ENCODE data around the gene GID8.
A peak's percentile ranks its signal among the peaks of the same experiment; 100 is the strongest.

The GID8 gene

GRCh38 chr20:62945771-62946339 lies 7.9 kb downstream of the GID8 start:
- no peak for DNase-seq

DNA sequence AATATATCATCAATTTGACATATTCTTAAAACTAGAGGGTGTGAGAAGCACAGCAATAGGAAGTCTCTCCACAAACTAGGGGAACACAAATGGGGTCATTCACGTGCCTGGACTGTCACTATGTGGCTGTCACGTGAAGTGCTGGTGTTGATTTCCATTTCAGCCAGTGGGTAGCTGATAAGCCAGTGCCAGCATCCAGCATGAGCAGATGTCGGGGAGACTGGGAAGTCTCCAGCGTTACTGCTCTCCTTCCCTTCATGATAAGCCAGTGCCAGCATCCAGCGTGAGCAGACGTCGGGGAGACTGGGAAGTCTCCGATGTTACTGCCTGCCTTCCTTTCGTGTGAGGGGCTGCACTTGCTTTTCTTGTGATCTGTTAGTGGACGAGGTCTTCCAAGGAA lies 9.0 kb downstream of the GID8 start:
- no peak for DNase-seq

DNA sequence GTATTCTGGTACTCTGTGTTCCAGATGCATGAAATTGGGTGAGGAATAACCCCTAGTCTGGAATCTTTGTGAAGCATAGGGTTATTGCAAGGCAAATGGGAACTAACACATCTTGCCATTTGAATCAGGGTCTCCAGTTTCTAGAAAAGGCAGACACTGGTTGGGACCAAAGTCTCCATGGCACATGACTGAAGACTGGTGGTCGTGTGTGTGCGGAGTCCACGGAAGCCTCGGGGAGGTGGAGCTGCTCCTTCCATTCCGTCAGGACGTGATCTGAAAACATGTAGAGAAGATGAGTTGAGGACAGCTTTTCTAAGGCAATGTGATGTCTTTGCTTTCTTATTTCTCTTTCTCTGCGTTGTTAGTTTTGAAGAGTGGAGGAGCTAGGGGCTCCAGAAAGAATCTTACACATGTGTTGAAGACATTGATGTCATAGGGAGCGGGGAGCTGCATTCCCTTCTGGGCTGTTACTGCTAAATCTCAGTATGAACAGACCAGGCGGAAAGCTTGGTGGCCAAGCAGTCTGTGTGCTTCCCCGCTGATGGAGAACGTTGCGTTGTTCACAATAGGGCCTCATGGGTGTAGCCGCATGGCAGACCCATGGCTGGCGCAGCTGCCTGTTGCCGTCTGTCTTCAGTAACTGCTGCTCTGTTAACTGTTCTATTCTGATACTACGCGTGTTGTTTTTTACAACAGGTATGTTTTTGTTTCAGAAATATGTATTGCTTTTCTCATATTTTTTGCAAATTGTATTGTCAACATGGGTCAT lies 9.8 kb downstream of the GID8 start:
- DNase-seq = no peak

DNA sequence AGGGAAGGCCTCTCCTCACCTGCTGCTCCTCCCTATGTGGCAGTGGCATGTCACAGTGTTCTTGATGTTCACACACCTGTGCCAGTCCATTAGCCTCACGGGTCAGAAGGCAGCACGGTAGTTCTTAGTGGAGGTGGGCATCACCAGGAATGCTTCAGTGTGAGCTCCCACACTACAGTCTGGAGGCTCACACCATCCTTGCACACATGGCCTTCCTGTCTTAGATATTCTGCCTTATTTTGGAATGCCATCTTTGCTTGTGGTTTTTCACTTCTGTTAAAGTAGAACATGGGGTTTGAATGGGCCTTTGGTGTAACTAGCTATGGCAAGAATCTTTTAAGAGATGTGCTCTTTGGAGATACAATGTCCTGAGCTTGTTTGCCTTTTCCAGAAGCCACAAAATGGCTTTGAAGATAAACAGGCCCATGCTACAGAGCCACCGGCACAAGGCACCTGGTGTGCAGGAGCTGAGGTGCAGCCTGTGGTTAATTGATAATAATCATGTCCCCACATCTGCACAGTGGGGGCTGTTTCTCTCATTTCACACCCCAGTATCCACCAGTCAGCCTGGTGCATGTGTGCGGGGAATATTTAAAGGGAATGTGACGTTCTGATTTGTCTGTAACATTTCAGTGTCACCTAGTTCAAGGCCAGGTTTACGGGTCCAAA lies 11.3 kb downstream of the GID8 start:
- DNase-seq = no peak

- no peak for DNase-seq
Measured at GRCh38 chr20:62949962-62950361, 12.0 kb downstream of the GID8 start.

- DNase-seq = no peak
Measured at GRCh38 chr20:62950741-62951140, 12.8 kb downstream of the GID8 start.

- DNase-seq = no peak
Measured at GRCh38 chr20:62951143-62951895, 13.4 kb downstream of the GID8 start.

GRCh38 chr20:62951896-62952372 lies 14.0 kb downstream of the GID8 start:
- DNase-seq = no peak

DNA sequence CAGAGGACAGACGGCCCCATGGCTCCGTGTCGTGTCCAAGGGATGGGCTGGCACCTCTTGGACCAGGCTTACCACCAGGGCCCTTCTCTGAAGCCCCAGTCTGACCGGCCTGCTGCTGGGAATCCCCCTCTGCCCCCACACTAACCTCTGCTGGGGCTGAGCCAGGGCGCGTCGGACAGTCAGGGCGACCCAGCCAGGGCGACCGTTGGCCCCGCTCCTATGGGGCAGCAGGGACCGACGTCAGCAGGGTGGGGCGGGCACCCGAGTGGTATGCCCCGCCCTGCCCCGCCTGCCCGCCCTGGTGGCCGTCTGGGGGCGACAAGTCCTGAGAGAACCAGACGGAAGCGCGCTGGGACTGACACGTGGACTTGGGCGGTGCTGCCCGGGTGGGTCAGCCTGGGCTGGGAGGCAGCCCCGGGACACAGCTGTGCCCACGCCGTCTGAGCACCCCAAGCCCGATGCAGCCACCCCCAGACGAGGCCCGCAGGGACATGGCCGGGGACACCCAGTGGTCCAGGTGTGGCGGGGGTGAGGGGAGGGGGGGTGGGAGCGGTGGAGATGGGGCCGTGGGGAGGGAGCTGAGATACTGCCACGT lies 14.5 kb downstream of the GID8 start, which contains the start of gene SLC17A9:
Gene SLC17A9 (plus strand): TSS at position 337 of the 595 bp plus-strand sequence. CDS start 122 bp downstream, at position 459.
- peak; percentile 85 for DNase-seq

DNA sequence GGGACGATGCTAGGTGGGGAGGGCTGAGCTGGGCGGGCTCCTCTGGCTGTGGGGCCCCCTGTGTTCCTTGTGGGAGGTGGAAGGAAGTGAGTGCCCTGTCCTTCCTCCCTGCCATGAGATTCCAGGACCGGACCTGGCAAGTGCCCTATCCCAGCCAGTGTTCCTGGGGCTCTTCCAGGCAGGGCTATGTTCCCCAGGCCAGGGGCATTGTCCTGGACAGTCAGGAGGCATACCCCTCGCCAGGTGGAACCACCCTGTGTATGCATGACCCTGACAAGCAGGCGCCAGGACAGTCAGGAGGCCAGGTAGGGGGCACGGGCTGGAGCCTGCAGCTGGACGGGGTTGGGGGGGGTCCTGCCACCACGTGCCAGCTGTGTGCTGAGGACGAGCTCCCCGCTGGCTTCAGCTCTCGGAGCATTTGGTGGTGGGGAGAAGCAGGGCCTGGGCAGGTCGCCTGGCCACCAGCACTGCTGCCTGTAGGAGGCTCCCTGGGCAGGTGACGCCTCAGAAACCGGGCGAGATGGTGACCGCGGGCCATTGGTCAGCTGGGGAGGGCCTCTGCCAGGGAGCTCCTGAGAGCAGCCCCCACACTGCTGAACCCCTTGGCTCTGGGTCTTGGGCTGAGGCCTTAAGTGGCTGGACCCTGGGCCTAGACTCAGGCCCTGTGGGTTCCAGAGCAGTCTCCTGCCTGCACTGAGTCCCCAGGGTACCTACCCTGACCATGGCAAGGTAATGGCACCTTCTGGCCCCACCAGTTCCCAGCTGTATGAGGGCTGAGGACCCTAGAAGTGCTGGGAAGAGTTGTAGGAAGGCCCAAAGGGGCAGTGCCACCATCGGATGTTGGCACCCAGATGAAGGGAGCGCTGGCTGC lies 15.3 kb downstream of the GID8 start:
- DNase-seq = no peak

DNA sequence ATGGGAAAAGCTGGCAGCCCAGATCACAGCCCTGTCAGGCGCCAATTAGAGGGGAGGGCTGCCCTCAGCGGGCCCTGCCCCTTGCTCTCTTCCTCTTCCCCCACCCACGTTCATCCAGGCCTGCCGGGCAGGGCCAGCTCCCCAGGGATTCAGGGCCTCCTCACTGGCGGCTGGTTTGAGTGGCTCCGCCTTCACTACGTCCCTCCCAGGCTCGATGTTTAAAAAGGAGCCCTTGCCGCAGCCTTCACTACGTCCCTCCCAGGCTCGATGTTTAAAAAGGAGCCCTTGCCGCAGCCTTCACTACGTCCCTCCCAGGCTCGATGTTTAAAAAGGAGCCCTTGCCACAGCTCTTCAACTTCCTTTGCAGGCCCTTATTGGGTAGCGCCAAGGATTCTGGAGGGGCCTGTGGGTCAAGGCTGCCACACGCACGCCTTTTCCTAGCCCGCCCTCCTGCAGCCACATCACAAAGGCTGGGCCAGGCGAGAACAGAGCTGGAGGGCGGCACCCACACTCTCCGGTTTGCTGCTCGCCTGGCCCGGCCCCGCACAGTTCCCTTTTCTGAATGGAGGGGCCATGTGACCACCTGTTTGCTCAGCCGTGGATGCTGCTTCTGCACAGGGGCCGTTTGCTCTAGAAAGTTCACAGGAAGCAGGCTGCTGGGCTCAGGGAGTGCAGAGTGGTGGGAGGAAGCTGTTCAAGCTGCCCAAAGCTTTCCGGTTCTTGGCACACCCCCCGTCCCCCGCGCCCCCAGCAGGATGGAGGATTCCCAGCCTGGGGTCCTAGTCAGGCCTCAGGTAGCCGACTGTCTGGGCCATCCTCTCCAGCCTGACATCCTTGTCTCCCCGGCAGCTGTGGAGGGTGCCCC lies 16.1 kb downstream of the GID8 start:
- peak; percentile 77 for DNase-seq

DNA sequence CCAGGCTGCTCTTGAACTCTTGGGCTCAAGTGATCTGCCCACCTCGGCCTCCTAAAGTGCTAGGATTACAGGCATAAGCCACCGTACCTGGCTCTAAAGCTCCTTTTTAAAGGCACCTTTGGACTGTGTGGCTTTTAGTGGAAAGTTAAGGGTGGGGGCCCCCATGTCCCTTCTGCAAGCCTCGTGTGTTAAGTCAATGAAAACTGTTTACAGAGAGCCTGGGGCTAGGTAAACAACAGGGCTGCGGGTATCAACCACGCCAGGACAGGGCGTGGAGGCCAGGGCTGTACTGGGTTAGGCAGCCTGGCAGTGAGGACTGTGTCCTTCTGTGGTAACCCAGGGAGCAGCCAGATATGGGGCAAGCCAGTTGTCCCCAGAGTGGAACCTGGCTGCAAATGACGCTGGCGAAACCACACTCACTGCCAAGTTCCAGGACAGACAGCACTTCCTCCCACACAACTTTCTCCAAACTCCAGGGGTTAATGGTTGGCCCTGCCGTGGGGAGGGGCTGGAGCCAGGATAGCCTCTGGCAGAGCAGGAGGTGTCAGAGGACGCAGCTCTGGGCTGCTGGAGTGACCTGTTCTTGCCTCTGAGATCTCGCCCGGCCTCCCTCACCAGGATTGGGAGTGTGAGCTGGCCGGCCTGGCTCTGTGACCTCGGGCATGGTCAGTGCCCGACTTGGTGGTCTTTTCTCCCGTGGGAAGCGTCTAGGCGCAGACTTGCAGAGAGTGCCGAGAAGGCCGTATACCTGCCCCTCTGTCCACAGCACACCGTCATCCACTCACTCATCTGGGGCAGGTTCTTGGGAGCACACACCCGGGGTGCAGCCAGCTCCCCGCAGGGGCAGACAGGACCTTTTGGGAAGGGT lies 17.8 kb downstream of the GID8 start:
- DNase-seq = no peak

GRCh38 chr20:62956387-62957135 lies 18.6 kb downstream of the GID8 start:
- no peak for DNase-seq

GRCh38 chr20:62957136-62958117 lies 19.5 kb downstream of the GID8 start:
- no peak for DNase-seq

DNA sequence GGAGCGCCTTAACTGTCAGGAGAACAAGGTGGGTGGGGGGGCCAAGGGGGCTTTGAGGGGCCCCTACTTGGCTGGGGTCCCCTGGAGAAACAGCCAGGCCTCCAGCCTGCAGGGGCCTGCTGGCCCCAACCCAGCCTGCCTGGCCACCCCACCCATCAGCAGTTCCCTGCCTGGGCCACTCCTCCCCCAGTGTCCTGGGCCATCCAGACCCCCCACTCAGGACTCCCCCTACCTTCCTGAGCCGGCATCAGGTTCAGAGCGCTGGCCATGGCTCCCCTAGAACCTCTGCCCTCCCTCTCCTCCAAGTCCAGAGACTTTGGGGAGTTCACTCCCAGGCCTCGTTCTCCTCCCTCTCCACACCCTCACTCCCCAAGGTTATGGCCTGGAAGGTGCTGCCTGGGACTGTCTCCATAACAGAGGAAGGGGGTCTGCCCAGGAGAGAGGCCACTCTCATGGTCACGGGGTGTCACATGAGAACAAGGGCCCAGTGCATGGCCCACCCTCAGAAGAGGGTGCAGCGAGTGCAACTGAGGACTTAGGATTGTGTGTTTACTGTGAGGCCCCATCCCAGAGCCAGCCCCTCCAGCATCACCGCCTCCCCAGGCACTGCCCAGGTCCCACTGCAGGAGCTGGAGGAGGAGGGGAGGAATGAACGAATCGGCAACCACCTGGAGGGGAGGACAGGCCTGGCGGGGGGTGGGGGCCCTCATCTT lies 20.6 kb downstream of the GID8 start:
- DNase-seq = no peak

DNA sequence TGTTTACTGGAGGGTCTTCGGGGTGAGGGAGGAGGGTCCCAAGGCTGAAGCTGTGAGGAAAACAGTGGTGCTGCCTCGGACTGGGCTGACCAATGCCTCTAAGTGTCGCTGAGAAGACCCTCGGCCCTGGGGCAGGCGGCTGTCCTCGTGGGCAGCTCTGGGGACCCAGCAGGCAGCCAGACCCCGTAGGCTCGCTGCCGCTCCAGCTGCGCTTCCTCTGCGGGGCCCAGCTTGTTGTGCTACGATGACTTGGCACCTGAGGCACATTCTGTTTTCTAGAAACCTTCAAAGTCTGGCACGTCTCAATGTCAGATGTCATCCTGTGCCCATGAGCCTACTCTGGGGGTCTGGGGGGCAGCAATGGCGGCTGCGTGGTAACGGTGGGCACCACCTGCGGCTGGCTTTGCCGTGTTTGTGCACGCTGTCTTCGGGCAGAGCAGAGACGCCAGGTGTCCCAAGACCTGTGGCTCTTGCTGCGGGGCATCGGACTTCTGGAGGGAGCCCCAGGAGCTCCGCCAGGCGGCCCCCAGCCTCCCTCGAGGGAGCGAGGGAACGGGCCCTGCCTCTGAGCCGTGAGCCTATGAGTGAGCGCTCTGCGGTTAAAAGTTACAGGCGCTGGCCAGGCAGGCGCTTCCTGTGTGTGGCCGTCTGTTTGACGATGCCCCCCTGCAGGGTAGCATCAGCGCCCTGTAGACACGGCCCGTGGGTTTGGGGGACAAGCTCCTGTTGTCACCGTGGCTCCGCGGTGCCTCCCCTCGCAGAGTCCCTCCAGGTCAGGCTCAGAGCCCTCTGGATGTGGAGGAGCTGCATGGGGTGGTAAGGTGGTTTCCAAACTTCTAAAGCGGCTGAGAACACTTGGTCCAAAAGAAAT lies 21.4 kb downstream of the GID8 start:
- DNase-seq = no peak

All from stimulated activated CD8-positive, alpha-beta memory T cell treated with anti-CD3 and anti-CD28 coated beads, Interleukin-4, amount 100 ng/mL, for 48 hours (primary cell).